HepG2 (cell line): ENCODE measurements around the gene PDK2. TPM values are rescaled to one million over a fixed set of nuclear protein-coding genes. Genes with fewer than 3 reads are reported as not detected.
A peak's percentile ranks its signal among the peaks of the same experiment; 100 is the strongest.

ENCODE experiments used
- ADNP ChIP-seq: sonication (generic); formaldehyde crosslinking; IDR thresholded peaks from 2 replicates; pipeline ENCODE4 v1.4.0; 2020; ENCODE audit warnings: missing genetic modification reagents
- ARNT2 ChIP-seq: sonication (generic); formaldehyde crosslinking; IDR thresholded peaks from 2 replicates; pipeline ENCODE4 v1.8.0; 2022; ENCODE audit warnings: mild to moderate bottlenecking, low read depth, missing genetic modification reagents, moderate library complexity
- EZH2 ChIP-seq: conservative IDR thresholded peaks from 2 replicates; pipeline ENCODE4 v1.6.1; 2012; ENCODE audit warnings: mild to moderate bottlenecking, low read depth, low read length, moderate library complexity
- KAT7 ChIP-seq: IDR thresholded peaks from 2 replicates; pipeline ENCODE4 v1.6.1; 2018; ENCODE audit warnings: borderline replicate concordance, missing compliant biosample characterization
- KIAA2018 ChIP-seq: sonication (generic); formaldehyde crosslinking; IDR thresholded peaks from 2 replicates; pipeline ENCODE4 v1.5.0; 2020; ENCODE audit warnings: mild to moderate bottlenecking, missing genetic modification reagents, borderline replicate concordance
- MLX ChIP-seq: IDR thresholded peaks from 2 replicates; pipeline ENCODE4 v1.6.1; 2016
- NCOR1 ChIP-seq: fragments of 200-600 bp; sonication (generic); IDR thresholded peaks from 2 replicates; pipeline ENCODE4 v1.7.0; 2017; ENCODE audit warnings: antibody characterized with exemption, low read length, borderline replicate concordance
- NFYC ChIP-seq: IDR thresholded peaks from 2 replicates; pipeline ENCODE4 v1.6.1; 2016; ENCODE audit warnings: missing genetic modification reagents, missing compliant biosample characterization
- PCBP1 ChIP-seq: fragments of 200-400 bp; formaldehyde crosslinking; IDR thresholded peaks from 2 replicates; pipeline ENCODE4 v1.6.1; 2017; ENCODE audit warnings: mild to moderate bottlenecking, low read depth, low read length, borderline replicate concordance
- SNAPC2 ChIP-seq: sonication (generic); formaldehyde crosslinking; IDR thresholded peaks from 2 replicates; pipeline ENCODE4 v1.8.1; 2022; ENCODE audit warnings: mild to moderate bottlenecking, missing genetic modification reagents
- TBX3 ChIP-seq: fragments of 450-650 bp; IDR thresholded peaks from 2 replicates; pipeline ENCODE4 v1.6.1; 2017; ENCODE audit warnings: antibody characterized with exemption, mild to moderate bottlenecking, inconsistent platforms, borderline replicate concordance
- TOE1 ChIP-seq: sonication (generic); formaldehyde crosslinking; IDR thresholded peaks from 2 replicates; pipeline ENCODE4 v1.4.0; 2020; ENCODE audit warnings: mild to moderate bottlenecking, missing genetic modification reagents
- UBTF ChIP-seq: sonication (generic); formaldehyde crosslinking; IDR thresholded peaks from 2 replicates; pipeline ENCODE4 v1.4.0; 2020; ENCODE audit warnings: mild to moderate bottlenecking, missing genetic modification reagents
- ZMAT3 ChIP-seq: sonication (generic); formaldehyde crosslinking; conservative IDR thresholded peaks from 2 replicates; pipeline ENCODE4 v1.7.0; 2021; ENCODE audit warnings: missing genetic modification reagents
- ZNF121 ChIP-seq: sonication (generic); formaldehyde crosslinking; IDR thresholded peaks from 2 replicates; pipeline ENCODE4 v1.5.0; 2020; ENCODE audit warnings: mild to moderate bottlenecking, missing genetic modification reagents
- ZNF256 ChIP-seq: sonication (generic); formaldehyde crosslinking; conservative IDR thresholded peaks from 2 replicates; pipeline ENCODE4 v1.4.0; 2020; ENCODE audit warnings: missing genetic modification reagents
- ZNF557 ChIP-seq: sonication (generic); formaldehyde crosslinking; IDR thresholded peaks from 2 replicates; pipeline ENCODE4 v1.4.0; 2020; ENCODE audit warnings: missing genetic modification reagents
- ZNF589 ChIP-seq: sonication (generic); formaldehyde crosslinking; conservative IDR thresholded peaks from 2 replicates; pipeline ENCODE4 v1.8.0; 2022; ENCODE audit warnings: mild to moderate bottlenecking, moderate library complexity, missing genetic modification reagents
- ZNF780A ChIP-seq: sonication (generic); formaldehyde crosslinking; IDR thresholded peaks from 2 replicates; pipeline ENCODE4 v1.8.0; 2022; ENCODE audit warnings: mild to moderate bottlenecking, missing genetic modification reagents, moderate library complexity
- polyA plus RNA-seq, 8 experiments: library from polyadenylated mRNA; depleted of rRNA in 3 of 8; stranded (reverse) in 7 of 8; unstranded in 1 of 8; fragments of >200 nt; fragmentation: Illumina TruSeq in 4 of 8; extraction: Trizol in 4 of 8; gene quantifications; 2 replicates each; pipeline versions ENCODE4 v1.2.1 to v1.2.3, GENCODE V29; 2011 to 2016; ENCODE audit warnings: low read depth in 4 of 8, missing spikeins in 1 of 8, mixed read lengths in 1 of 8; ENCODE audit not compliant: insufficient read depth in 1 of 8
- total RNA-seq, 5 experiments: library from RNA; depleted of rRNA; stranded (reverse); fragments of >200 nt; fragmentation: Illumina TruSeq; extraction: Trizol; gene quantifications; 2 replicates each; pipeline ENCODE4 v1.2.3, GENCODE V29; 2016; ENCODE audit warnings: low read depth in 1 of 5

Gene PDK2
- total and polyA plus RNA-seq, 2 of the 13 experiments (the other 11 are each of a cell fraction or from before 2014, with no cell fraction given) = 18.5 to 59.7 TPM

GRCh38 chr17:50094753-50095619, at the start of gene PDK2 (continued):
- peak; percentile 74; the same call in 1 of the 2 replicates for TF ChIP-seq MLX (CRISPR knock-in tag)
- no peak for TF ChIP-seq ZNF589 (CRISPR knock-in tag)
- TF ChIP-seq PCBP1 = peak; percentile 97
- TF ChIP-seq KAT7 = peak; percentile 69; the same call in 1 of the 2 replicates
- 0 out of 2 replicates have a peak, but pooled peaks have one; percentile 66 for TF ChIP-seq TOE1 (CRISPR knock-in tag)
- TF ChIP-seq ZNF256 (CRISPR knock-in tag) = no peak
- 0 out of 2 replicates have a peak, but pooled peaks have one; percentile 53 for TF ChIP-seq ZNF780A
- no peak for TF ChIP-seq ADNP (CRISPR knock-in tag)
- peak; percentile 75 for TF ChIP-seq ARNT2 (CRISPR knock-in tag)
- TF ChIP-seq NCOR1 = peak; percentile 65
- TF ChIP-seq ZMAT3 (CRISPR knock-in tag) = no peak; the same call in 1 of the 2 replicates
- no peak; the same call in none of the 2 replicates for TF ChIP-seq UBTF
- TF ChIP-seq NFYC (CRISPR knock-in tag) = peak; percentile 100
- no peak; the same call in 1 of the 2 replicates for TF ChIP-seq KIAA2018 (CRISPR knock-in tag)
- peak; percentile 71 for TF ChIP-seq TBX3
- TF ChIP-seq ZNF557 (CRISPR knock-in tag) = no peak
- TF ChIP-seq SNAPC2 = peak; percentile 88
- no peak for TF ChIP-seq EZH2
- no peak for TF ChIP-seq ZNF121 (CRISPR knock-in tag)
